A673 (cell line): ENCODE results near the gene ABI3BP.

Source experiments
- CTCF ChIP-seq: fragments of 300-800, 200-600 bp; sonication (generic); conservative IDR thresholded peaks from 2 replicates; pipeline ENCODE4 v1.5.1; 2017; ENCODE audit warnings: low read depth, mild to moderate bottlenecking, antibody characterized with exemption, low read length, moderate library complexity, mixed read lengths
- EZH2 ChIP-seq: fragments of 200-600 bp; sonication (generic); IDR thresholded peaks from 2 replicates; pipeline ENCODE4 v1.6.1; 2017; ENCODE audit warnings: borderline replicate concordance, low read depth, mild to moderate bottlenecking, mixed read lengths, antibody characterized with exemption, low read length; ENCODE audit not compliant: poor library complexity, severe bottlenecking

- TF ChIP-seq CTCF (peak; percentile 44; the same call in 1 of the 2 replicates), EZH2 (no peak)
These were observed 282.8 kb downstream of the ABI3BP start for GRCh38 chr3:100710261-100710968.
